Liver (tissue), 9 donors: ENCODE data around the gene SLC5A2. TPM values are rescaled to one million over a fixed set of nuclear protein-coding genes. Genes with fewer than 3 reads are reported as not detected.

Experiments used
- DNase-seq: peaks from one replicate; pipeline ENCODE4 v3.0.0-alpha.2; 2017; ENCODE audit warnings: low spot score
- H3K27ac ChIP-seq, 2 donors: one replicate each; pipeline ENCODE4 v1.7.0; 2013; ENCODE audit warnings: inconsistent platforms in 2 of 2, low read length in 2 of 2, control low read depth in 1 of 2, low read depth in 1 of 2, mild to moderate bottlenecking in 1 of 2
- H3K27me3 ChIP-seq, 4 donors: one replicate each; pipeline versions ENCODE4 v1.6.1 to v1.7.0; 2013; ENCODE audit warnings: low read length in 3 of 4, inconsistent platforms in 1 of 4, mild to moderate bottlenecking in 1 of 4, moderate library complexity in 1 of 4; ENCODE audit not compliant: control insufficient read depth in 4 of 4, insufficient read depth in 4 of 4
- H3K36me3 ChIP-seq, 4 donors: one replicate each; pipeline versions ENCODE4 v1.6.1 to v1.7.0; 2013; ENCODE audit warnings: low read length in 3 of 4, mild to moderate bottlenecking in 3 of 4, low read depth in 1 of 4, moderate library complexity in 1 of 4; ENCODE audit not compliant: control insufficient read depth in 4 of 4, insufficient read depth in 3 of 4
- H3K4me1 ChIP-seq, 4 donors: one replicate each; pipeline versions ENCODE4 v1.6.1 to v1.7.0; 2013; ENCODE audit warnings: low read length in 3 of 4, mild to moderate bottlenecking in 3 of 4, moderate library complexity in 1 of 4; ENCODE audit not compliant: control insufficient read depth in 4 of 4, insufficient read depth in 4 of 4
- H3K4me3 ChIP-seq, 3 donors: one replicate each; pipeline versions ENCODE4 v1.6.1 to v1.7.0; 2013; ENCODE audit warnings: low read length in 3 of 3, control low read depth in 1 of 3, low read depth in 1 of 3, mild to moderate bottlenecking in 1 of 3
- H3K9ac ChIP-seq, 2 donors: one replicate each; pipeline ENCODE4 v1.7.0; 2013; ENCODE audit warnings: low read length in 2 of 2, mild to moderate bottlenecking in 2 of 2, moderate library complexity in 2 of 2, control low read depth in 1 of 2, low read depth in 1 of 2
- H3K9me3 ChIP-seq, 4 donors: one replicate each; pipeline versions ENCODE4 v1.6.1 to v1.7.0; 2013; ENCODE audit warnings: low read length in 3 of 4; ENCODE audit not compliant: control insufficient read depth in 4 of 4
- ATF3 ChIP-seq: IDR thresholded peaks from 2 replicates; pipeline ENCODE4 v1.6.1; 2016; ENCODE audit warnings: antibody characterized with exemption
- CTCF ChIP-seq: fragments of 150-350 bp; IDR thresholded peaks from 2 replicates; pipeline ENCODE4 v1.5.1; 2017; ENCODE audit warnings: improper control_type of control experiment, low read depth, low read length; ENCODE audit not compliant: missing input control
- EGR1 ChIP-seq, 2 donors: IDR thresholded peaks; 2 replicates each; pipeline ENCODE4 v1.6.1; 2016 to 2018; ENCODE audit warnings: antibody characterized with exemption in 2 of 2, low read depth in 2 of 2
- FOXA1 ChIP-seq: IDR thresholded peaks from 2 replicates; pipeline ENCODE4 v1.6.1; 2016; ENCODE audit warnings: antibody characterized with exemption
- FOXA2 ChIP-seq: IDR thresholded peaks from 2 replicates; pipeline ENCODE4 v1.6.1; 2016; ENCODE audit warnings: antibody characterized with exemption
- GABPA ChIP-seq, 2 donors: IDR thresholded peaks in 1 of 2; conservative IDR thresholded peaks in 1 of 2; 2 replicates each; pipeline ENCODE4 v1.6.1; 2016; ENCODE audit warnings: antibody characterized with exemption in 2 of 2, mild to moderate bottlenecking in 1 of 2, moderate library complexity in 1 of 2
- HNF4A ChIP-seq, 2 donors: conservative IDR thresholded peaks; 2 replicates each; pipeline ENCODE4 v1.6.1; 2016; ENCODE audit warnings: antibody characterized with exemption in 2 of 2, mild to moderate bottlenecking in 2 of 2
- HNF4G ChIP-seq: IDR thresholded peaks from 2 replicates; pipeline ENCODE4 v1.6.1; 2016; ENCODE audit warnings: antibody characterized with exemption
- JUND ChIP-seq, 2 donors: IDR thresholded peaks; 2 replicates each; pipeline ENCODE4 v1.6.1; 2016; ENCODE audit warnings: antibody characterized with exemption in 2 of 2
- MAX ChIP-seq: IDR thresholded peaks from 2 replicates; pipeline ENCODE4 v1.6.1; 2016; ENCODE audit warnings: antibody characterized with exemption
- NR2F2 ChIP-seq: IDR thresholded peaks from 2 replicates; pipeline ENCODE4 v1.6.1; 2016; ENCODE audit warnings: antibody characterized with exemption
- RAD21 ChIP-seq, 2 donors: IDR thresholded peaks; 2 replicates each; pipeline ENCODE4 v1.6.1; 2016; ENCODE audit warnings: antibody characterized with exemption in 2 of 2, mild to moderate bottlenecking in 2 of 2
- REST ChIP-seq: IDR thresholded peaks from 2 replicates; pipeline ENCODE4 v1.6.1; 2016; ENCODE audit warnings: antibody characterized with exemption, mild to moderate bottlenecking
- RXRA ChIP-seq, 2 donors: IDR thresholded peaks; 2 replicates each; pipeline ENCODE4 v1.6.1; 2017 to 2018; ENCODE audit warnings: antibody characterized with exemption in 2 of 2, mild to moderate bottlenecking in 1 of 2
- SP1 ChIP-seq: IDR thresholded peaks from 2 replicates; pipeline ENCODE4 v1.6.1; 2018; ENCODE audit warnings: antibody characterized with exemption, mild to moderate bottlenecking
- TAF1 ChIP-seq: conservative IDR thresholded peaks from 2 replicates; pipeline ENCODE4 v1.6.1; 2016; ENCODE audit warnings: antibody characterized with exemption, mild to moderate bottlenecking
- YY1 ChIP-seq: IDR thresholded peaks from 2 replicates; pipeline ENCODE4 v1.6.1; 2016; ENCODE audit warnings: antibody characterized with exemption, mild to moderate bottlenecking
- ZBTB33 ChIP-seq: IDR thresholded peaks from 2 replicates; pipeline ENCODE4 v1.6.1; 2016; ENCODE audit warnings: antibody characterized with exemption
- WGBS: extraction: QIAGEN DNeasy Blood & Tissue Kit; methylation state at CpG from one replicate; pipeline ENCODE4 v1.1.7; 2013; 5-methylcytosine and 5-hydroxymethylcytosine counted together
- polyA plus RNA-seq, 2 donors: library from polyadenylated mRNA; stranded (reverse) in 1 of 2; unstranded in 1 of 2; fragments of 200-250 nt in 1 of 2; fragments of >200 nt in 1 of 2; fragmentation: Nextera tagmentation in 1 of 2; extraction: Ambion mirVana in 1 of 2; gene quantifications; one replicate each; pipeline versions ENCODE4 v1.2.1 to v1.2.3, GENCODE V29; 2013 to 2015
- total RNA-seq, 2 donors: library from RNA; depleted of rRNA; stranded (reverse); fragments of >200 nt; gene quantifications; one replicate each; pipeline ENCODE4 v1.2.3, GENCODE V29; 2014
- donor health status: healthy.
- donor health status: healthy.
- donor health status: healthy.
- donor health status: healthy.
- donor health status: healthy.

The SLC5A2 gene
- total and polyA plus RNA-seq, 4 donors: 0.14 to 8.1 (median 0.93) TPM; not detected in 1

- 3% methylated on average over 61 of the region's 61 CpGs for WGBS
- no peaks in the 10 kb centered on the region for H3K9me3 ChIP-seq
- H3K27ac ChIP-seq: peak overlapping the region; percentile 97 to 98
- TF ChIP-seq ATF3: peak; percentile 49
- TF ChIP-seq YY1: no peak
- TF ChIP-seq RAD21 (IDR thresholded peaks at IDR 0.05): peak; percentile 29 to 39
- peak; percentile 48 for TF ChIP-seq FOXA2
- peak; percentile 3 for TF ChIP-seq TAF1
- peak; percentile 82 to 87 for TF ChIP-seq EGR1 (IDR thresholded peaks at IDR 0.05; ENCODE audit: low read depth in 2 of 2)
- peak; percentile 45 for TF ChIP-seq FOXA1
- TF ChIP-seq REST: peak; percentile 42
- TF ChIP-seq GABPA (IDR thresholded peaks at IDR 0.05 in 1 of 2, conservative IDR thresholded peaks at IDR 0.05 in 1 of 2): no peak
- no peak for TF ChIP-seq HNF4G
- TF ChIP-seq RXRA (IDR thresholded peaks at IDR 0.05): peak; percentile 86 to 96
- peak; percentile 93 for TF ChIP-seq SP1
- TF ChIP-seq MAX: peak; percentile 77
- no peak for TF ChIP-seq CTCF
- peak; percentile 83 for TF ChIP-seq ZBTB33
- TF ChIP-seq HNF4A (conservative IDR thresholded peaks at IDR 0.05): peak; percentile 91 to 98
- peak; percentile 70 to 91 for TF ChIP-seq JUND (IDR thresholded peaks at IDR 0.05)
- peak; percentile 67 for TF ChIP-seq NR2F2
- H3K4me3 ChIP-seq: peak overlapping the region; percentile 66 to 82 (median 74)
- peak overlapping the region; percentile 63 to 75 for H3K9ac ChIP-seq
- H3K4me1 ChIP-seq: peaks cover 27 to 67% (median 53%) of the 10 kb centered on the region in 4 donors
- peaks cover 0 to 4% (median under 1%) of the 10 kb centered on the region in 4 donors for H3K36me3 ChIP-seq
- peak; percentile 100 for DNase-seq
- no peaks in the 10 kb centered on the region for H3K27me3 ChIP-seq
Observed at GRCh38 chr16:31459687-31460581, 23.0 kb upstream of the SLC5A2 start.
